ENCODE results near the gene IL17REL.

Gene IL17REL

GRCh38 chr22:49999946-50000586 is 12.5 kb downstream of the IL17REL start:
- Histone ChIP-seq H3K4me3 (ENCODE audit: low read length) (no peak overlapping the region), H3K27me3 (ENCODE audit: insufficient read depth, low read length) (peaks cover 50% of the 10 kb centered on the region), H3K9me3 (ENCODE audit: low read length) (no peaks in the 10 kb centered on the region)

GRCh38 chr22:49999063-49999945 is 13.3 kb downstream of the IL17REL start:
- H3K4me1 ChIP-seq (ENCODE audit: insufficient read depth, low read length) = no peaks in the 10 kb centered on the region
- no peak overlapping the region for H2AFZ ChIP-seq (ENCODE audit: low read depth, low read length)
- peaks cover 50% of the 10 kb centered on the region for H3K27me3 ChIP-seq (ENCODE audit: insufficient read depth, low read length)
- H3K4me3 ChIP-seq (ENCODE audit: low read length) = no peak overlapping the region
- H3K36me3 ChIP-seq (ENCODE audit: insufficient read depth, low read length) = no peaks in the 10 kb centered on the region
- no peaks in the 10 kb centered on the region for H3K9me3 ChIP-seq (ENCODE audit: low read length)

More at GRCh38 chr22:49999946-50000586, 12.5 kb downstream of the IL17REL start:
- H3K4me1 ChIP-seq (ENCODE audit: insufficient read depth, low read length) = no peaks in the 10 kb centered on the region
- H3K36me3 ChIP-seq (ENCODE audit: insufficient read depth, low read length) = no peaks in the 10 kb centered on the region
- H2AFZ ChIP-seq (ENCODE audit: low read depth, low read length) = no peak overlapping the region

DNA sequence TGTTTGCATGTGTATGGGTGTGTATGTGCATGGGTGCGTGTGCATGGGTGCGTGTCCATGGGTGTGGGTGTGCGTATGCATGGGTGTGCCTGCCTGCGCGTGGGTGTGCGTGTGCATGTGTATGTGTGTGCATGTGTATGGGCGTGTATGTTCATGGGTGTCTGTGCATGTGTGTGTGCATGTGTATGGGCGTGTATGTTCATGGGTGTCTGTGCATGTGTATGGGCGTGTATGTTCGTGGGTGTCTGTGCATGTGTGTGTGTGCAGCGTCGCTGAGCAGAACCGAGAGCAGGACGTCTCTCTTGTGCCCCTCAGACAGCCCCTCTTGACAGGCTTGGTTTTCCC is 13.9 kb downstream of the IL17REL start:
- Histone ChIP-seq H3K4me1 (ENCODE audit: insufficient read depth, low read length) (no peaks in the 10 kb centered on the region), H2AFZ (ENCODE audit: low read depth, low read length) (no peak overlapping the region), H3K9me3 (ENCODE audit: low read length) (no peaks in the 10 kb centered on the region), H3K27me3 (ENCODE audit: insufficient read depth, low read length) (peaks cover 50% of the 10 kb centered on the region), H3K4me3 (ENCODE audit: low read length) (no peak overlapping the region), H3K36me3 (ENCODE audit: insufficient read depth, low read length) (no peaks in the 10 kb centered on the region)

- H2AFZ ChIP-seq (ENCODE audit: low read depth, low read length) = no peak overlapping the region
- H3K4me1 ChIP-seq (ENCODE audit: insufficient read depth, low read length) = no peaks in the 10 kb centered on the region
- no peak overlapping the region for H3K4me3 ChIP-seq (ENCODE audit: low read length)
- no peaks in the 10 kb centered on the region for H3K36me3 ChIP-seq (ENCODE audit: insufficient read depth, low read length)
- H3K27me3 ChIP-seq (ENCODE audit: insufficient read depth, low read length) = peaks cover 50% of the 10 kb centered on the region
- no peaks in the 10 kb centered on the region for H3K9me3 ChIP-seq (ENCODE audit: low read length)
These were observed 14.4 kb downstream of the IL17REL start for GRCh38 chr22:49997932-49998717.

GRCh38 chr22:49997251-49997599 is 15.3 kb downstream of the IL17REL start:
- no peak overlapping the region for H2AFZ ChIP-seq (ENCODE audit: low read depth, low read length)
- no peaks in the 10 kb centered on the region for H3K9me3 ChIP-seq (ENCODE audit: low read length)
- H3K36me3 ChIP-seq (ENCODE audit: insufficient read depth, low read length) = no peaks in the 10 kb centered on the region
- peaks cover 44% of the 10 kb centered on the region for H3K27me3 ChIP-seq (ENCODE audit: insufficient read depth, low read length)
- H3K4me3 ChIP-seq (ENCODE audit: low read length) = no peak overlapping the region
- no peaks in the 10 kb centered on the region for H3K4me1 ChIP-seq (ENCODE audit: insufficient read depth, low read length)

DNA sequence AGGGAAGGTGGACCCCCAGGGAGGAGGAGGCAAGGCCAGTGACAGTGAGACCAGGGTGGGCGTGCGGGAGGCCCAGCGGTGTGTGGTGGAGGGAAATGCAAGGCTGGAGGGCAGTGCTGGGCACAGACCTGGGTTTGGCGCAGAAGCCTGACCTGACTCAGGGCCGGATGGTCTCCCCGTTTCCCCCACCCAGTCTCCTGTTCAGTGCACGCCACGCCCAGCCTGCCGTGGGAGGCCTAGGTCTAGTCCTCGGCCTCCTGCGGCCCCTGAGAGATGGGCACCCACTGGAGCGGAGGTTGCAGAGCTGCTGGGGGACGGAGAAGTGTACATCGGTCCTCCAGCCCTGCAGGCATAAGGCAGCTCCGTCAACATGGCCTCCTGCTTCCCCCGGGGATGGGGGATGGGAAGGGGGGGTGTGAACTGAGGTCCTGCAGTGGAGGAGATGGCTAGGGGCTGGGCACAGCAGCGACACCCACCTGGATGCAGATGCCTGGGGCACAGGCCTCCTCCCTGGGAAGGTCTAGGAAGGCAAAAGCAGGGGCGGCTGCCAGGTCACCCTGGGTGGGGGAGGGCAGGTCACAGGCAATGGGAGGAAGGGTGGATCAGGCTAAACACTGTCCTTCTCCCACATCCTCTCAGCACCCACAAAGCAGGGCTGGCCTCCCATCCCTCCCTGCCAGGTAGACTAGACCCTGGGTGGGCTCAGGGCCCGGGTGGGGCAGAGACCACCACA is 15.9 kb downstream of the IL17REL start:
- H3K36me3 ChIP-seq (ENCODE audit: insufficient read depth, low read length) = no peaks in the 10 kb centered on the region
- no peak overlapping the region for H3K4me3 ChIP-seq (ENCODE audit: low read length)
- no peaks in the 10 kb centered on the region for H3K9me3 ChIP-seq (ENCODE audit: low read length)
- peaks cover 39% of the 10 kb centered on the region for H3K27me3 ChIP-seq (ENCODE audit: insufficient read depth, low read length)
- H2AFZ ChIP-seq (ENCODE audit: low read depth, low read length) = no peak overlapping the region
- H3K4me1 ChIP-seq (ENCODE audit: insufficient read depth, low read length) = no peaks in the 10 kb centered on the region

- H3K36me3 ChIP-seq (ENCODE audit: insufficient read depth, low read length) = no peaks in the 10 kb centered on the region
- peaks cover 33% of the 10 kb centered on the region for H3K27me3 ChIP-seq (ENCODE audit: insufficient read depth, low read length)
- no peak overlapping the region for H3K4me3 ChIP-seq (ENCODE audit: low read length)
- H3K9me3 ChIP-seq (ENCODE audit: low read length) = no peaks in the 10 kb centered on the region
- no peaks in the 10 kb centered on the region for H3K4me1 ChIP-seq (ENCODE audit: insufficient read depth, low read length)
- no peak overlapping the region for H2AFZ ChIP-seq (ENCODE audit: low read depth, low read length)
These were observed 16.4 kb downstream of the IL17REL start for GRCh38 chr22:49996119-49996517.

GRCh38 chr22:49995361-49996118 is 17.0 kb downstream of the IL17REL start:
- H3K36me3 ChIP-seq (ENCODE audit: insufficient read depth, low read length) = no peaks in the 10 kb centered on the region
- H3K27me3 ChIP-seq (ENCODE audit: insufficient read depth, low read length) = peaks cover 27% of the 10 kb centered on the region
- H3K4me3 ChIP-seq (ENCODE audit: low read length) = no peak overlapping the region
- H3K9me3 ChIP-seq (ENCODE audit: low read length) = no peaks in the 10 kb centered on the region
- no peaks in the 10 kb centered on the region for H3K4me1 ChIP-seq (ENCODE audit: insufficient read depth, low read length)
- no peak overlapping the region for H2AFZ ChIP-seq (ENCODE audit: low read depth, low read length)

GRCh38 chr22:49995041-49995360 is 17.6 kb downstream of the IL17REL start:
- no peaks in the 10 kb centered on the region for H3K4me1 ChIP-seq (ENCODE audit: insufficient read depth, low read length)
- no peak overlapping the region for H3K4me3 ChIP-seq (ENCODE audit: low read length)
- H3K27me3 ChIP-seq (ENCODE audit: insufficient read depth, low read length) = peaks cover 22% of the 10 kb centered on the region
- no peak overlapping the region for H2AFZ ChIP-seq (ENCODE audit: low read depth, low read length)
- no peaks in the 10 kb centered on the region for H3K9me3 ChIP-seq (ENCODE audit: low read length)
- H3K36me3 ChIP-seq (ENCODE audit: insufficient read depth, low read length) = no peaks in the 10 kb centered on the region

GRCh38 chr22:49994361-49995040 is 18.1 kb downstream of the IL17REL start:
- H3K9me3 ChIP-seq (ENCODE audit: low read length) = no peaks in the 10 kb centered on the region
- no peak overlapping the region for H2AFZ ChIP-seq (ENCODE audit: low read depth, low read length)

DNA sequence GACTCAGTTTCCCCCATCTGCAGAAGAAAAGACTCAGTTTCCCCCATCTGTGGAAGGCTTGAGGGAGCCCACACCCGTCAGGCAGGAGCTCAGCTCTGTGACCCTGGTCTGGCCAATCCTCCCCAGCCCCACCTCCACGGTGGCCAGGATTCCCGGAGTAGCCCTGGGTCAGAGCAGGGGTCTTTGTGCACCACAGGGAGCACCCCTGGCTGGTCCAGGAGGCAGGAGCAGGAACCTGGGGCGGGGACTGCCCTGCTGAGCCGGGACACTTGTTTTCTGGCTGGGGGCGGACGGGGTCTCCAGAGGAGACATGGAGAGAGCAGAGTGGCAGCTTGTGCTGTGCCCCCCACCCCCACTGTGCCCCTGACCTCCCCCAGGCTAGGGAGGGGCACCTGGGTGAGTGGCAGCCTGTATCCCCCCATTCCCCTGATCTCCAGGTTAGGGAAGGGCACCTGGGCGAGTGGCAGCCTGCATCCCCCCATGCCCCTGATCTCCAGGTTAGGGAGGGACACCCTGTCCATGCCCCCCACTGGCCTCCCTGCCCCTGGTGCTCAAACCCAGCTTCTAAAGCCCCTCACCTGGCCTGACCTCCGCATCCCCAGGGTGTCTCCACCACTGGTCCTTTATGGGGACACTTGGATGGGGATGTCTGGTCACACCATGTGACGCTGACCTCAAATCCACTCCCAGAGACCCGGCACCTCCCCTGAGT is 18.8 kb downstream of the IL17REL start:
- H3K27me3 ChIP-seq (ENCODE audit: insufficient read depth, low read length) = peaks cover 15% of the 10 kb centered on the region
- no peaks in the 10 kb centered on the region for H3K9me3 ChIP-seq (ENCODE audit: low read length)
- no peaks in the 10 kb centered on the region for H3K4me1 ChIP-seq (ENCODE audit: insufficient read depth, low read length)
- H2AFZ ChIP-seq (ENCODE audit: low read depth, low read length) = no peak overlapping the region
- H3K4me3 ChIP-seq (ENCODE audit: low read length) = no peak overlapping the region
- no peaks in the 10 kb centered on the region for H3K36me3 ChIP-seq (ENCODE audit: insufficient read depth, low read length)

More at GRCh38 chr22:49994361-49995040, 18.1 kb downstream of the IL17REL start:
- peaks cover 19% of the 10 kb centered on the region for H3K27me3 ChIP-seq (ENCODE audit: insufficient read depth, low read length)
- H3K36me3 ChIP-seq (ENCODE audit: insufficient read depth, low read length) = no peaks in the 10 kb centered on the region
- H3K4me3 ChIP-seq (ENCODE audit: low read length) = no peak overlapping the region
- H3K4me1 ChIP-seq (ENCODE audit: insufficient read depth, low read length) = no peaks in the 10 kb centered on the region
